Left forelimb (tissue), 1 donor: ENCODE data around the gene KIAA0753.

Experiments
- DNase-seq: peaks from one replicate; pipeline ENCODE4 v3.0.0-alpha.2; 2018; ENCODE audit warnings: low spot score

Gene KIAA0753

DNA sequence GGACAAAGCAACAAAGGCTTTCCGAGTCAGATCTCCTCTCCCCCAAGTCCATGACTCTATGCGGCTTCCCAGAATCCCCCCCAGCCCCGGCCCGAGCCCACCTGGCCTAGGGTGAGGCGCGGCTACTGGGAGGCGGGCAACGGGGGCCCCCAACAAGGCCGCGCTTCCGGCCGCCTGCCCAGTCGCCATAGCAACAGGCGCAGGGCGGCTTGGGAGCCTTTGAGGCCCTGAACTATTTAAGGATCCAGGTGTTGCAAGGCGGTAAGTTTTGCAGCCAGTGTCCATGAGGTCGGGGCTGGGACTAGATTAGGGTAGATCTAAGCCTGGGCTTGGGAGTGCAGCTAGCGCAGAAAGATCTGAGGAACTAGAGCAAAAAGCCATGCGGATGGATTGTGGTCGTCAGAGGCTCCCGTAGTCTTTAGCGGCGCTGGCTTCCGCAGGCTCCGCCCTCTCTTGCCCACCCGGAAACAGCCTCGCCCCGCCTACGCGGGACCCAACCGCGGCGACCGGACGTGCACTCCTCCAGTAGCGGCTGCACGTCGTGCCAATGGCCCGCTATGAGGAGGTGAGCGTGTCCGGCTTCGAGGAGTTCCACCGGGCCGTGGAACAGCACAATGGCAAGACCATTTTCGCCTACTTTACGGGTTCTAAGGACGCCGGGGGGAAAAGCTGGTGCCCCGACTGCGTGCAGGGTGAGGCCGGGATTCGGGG is at the start of gene KIAA0753, which contains the start of gene TXNDC17:
TSS of gene KIAA0753 (minus strand) at position 176 of the 711 bp plus-strand sequence. CDS start 5,608 bp downstream, outside the sequence.
TSS of gene TXNDC17 (plus strand) at position 525 of the 711 bp plus-strand sequence. CDS start at position 548, 23 bp downstream.
- peak; percentile 93 for DNase-seq

DNA sequence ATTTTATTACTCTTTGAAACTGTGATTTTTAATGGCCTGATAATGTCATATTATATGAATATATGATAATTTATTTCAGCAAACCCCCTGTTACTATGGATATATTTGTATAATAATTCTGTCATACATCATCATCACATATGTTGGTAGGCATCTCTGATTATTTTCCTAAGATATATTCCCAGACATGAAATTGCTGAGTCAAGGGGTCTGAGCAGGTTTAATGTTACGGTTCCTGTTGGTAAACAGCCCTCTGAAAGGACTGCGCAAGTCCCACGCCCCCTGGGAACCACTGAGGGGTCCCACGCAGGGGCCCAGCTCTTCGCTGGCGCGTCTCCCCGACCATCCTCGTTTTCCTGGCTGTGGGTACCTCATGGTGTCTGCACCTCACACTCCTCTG is 48.4 kb upstream of the KIAA0753 start:
- DNase-seq: no peak

DNA sequence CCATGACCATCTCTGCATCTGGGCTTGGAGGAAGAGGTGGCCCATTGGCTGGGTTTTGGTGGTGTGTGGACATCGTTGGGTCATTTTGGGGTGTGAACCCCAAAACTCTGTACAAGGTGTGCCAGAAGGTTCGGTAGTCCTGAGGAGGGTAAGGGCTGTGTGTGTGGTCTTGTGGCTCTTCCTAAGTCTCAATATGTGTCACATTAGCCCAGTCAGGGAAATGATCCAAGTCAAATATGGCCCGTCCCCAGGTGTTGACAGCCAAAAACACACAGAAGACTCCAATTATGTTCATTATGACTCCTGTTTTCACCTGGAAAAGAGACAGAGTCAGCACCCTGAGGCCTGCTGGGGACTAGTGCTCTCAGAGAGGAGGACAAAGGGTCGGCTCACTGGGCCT is 45.5 kb upstream of the KIAA0753 start:
- no peak for DNase-seq

DNA sequence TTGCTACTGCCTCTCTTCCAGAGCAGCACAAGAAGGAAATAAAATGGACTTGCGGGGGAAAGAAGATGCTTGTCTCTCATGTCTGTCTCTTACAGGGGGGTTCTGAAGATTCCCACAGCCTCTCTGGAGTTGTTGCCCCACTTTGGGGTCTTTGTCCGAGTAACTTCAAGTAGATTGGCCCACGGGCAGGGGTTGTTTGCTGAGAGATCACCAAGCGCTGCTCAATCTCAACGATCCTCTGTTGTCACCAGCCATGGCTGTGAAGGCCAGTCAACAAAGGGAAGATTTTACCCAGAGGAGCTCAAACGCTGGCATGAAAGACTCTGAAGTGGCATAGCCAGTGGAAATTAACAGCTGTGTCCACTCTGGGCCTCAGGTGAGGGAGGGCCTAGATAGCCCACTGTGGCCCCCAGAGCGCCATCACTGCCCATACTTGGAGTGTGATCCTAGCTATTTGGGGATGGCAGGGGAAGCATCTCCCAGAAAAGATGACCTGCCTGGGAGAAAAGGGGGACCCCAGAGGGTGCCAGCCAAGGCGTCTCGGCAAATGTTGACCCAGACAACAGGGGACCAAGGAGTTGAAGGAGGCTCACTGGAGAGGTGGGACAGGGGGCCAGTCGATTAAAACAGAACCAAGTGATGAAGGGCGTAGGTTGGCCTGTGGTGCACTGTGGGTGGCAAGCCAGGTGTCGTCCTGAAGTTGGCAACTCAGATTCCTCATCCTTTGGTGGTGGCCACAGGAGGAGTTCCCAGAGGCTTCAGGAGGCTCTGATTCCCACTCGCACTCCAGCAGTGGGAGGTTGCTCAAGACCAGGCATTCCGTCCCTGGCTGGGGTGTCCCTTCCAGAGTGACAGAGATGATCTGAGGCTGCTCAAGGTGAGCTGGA is 44.6 kb upstream of the KIAA0753 start:
- no peak for DNase-seq

DNA sequence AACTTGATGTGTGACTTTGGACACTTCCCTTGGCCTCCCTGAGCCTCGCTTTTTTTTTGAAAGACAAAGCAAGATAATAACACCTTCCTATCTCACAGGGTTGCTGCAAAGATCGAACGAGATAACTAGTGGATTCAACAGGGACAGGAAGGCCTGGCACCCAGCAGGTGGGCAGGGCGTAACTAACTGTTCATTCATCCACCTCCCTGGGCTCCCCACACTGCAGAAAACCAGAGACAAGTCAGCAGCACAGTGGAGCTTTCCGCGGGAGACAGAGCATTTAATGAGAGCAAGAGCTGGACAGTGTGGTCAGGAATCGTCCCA is 43.9 kb upstream of the KIAA0753 start:
- DNase-seq: no peak

DNA sequence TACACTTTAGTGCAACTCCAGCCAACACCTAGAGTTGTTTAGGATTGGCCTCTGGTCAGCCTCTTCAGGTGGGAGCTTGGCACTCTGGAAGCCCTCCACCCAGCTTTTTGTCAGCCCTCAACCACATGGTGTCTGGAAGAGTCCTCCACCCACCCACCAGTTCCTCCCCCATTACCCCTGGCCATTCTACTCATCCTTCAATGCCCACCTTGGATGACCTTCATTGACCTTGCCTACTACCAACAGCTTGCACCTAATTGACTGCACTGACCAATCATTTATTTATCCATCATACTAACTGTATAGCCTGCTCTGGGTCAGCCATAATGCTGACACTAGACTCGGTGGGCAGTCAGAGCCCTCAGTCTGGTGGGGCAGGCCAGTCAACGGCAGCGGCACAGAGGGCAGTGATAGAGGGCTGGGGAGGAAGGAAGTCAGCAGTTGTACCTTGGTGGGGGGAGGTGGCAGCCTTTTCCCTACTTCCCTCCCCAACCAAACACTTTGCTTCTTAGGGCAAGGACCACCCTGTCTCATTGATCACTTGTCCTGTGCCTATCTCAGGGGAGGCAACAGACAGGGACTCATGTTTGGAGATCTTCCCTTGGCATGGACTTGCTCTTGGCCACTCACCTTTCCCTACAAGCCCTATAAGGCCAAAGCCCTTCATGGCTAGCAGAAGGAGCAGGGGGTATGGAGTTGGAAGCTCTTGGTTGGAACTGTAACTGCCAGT is 43.4 kb upstream of the KIAA0753 start:
- DNase-seq: no peak

DNA sequence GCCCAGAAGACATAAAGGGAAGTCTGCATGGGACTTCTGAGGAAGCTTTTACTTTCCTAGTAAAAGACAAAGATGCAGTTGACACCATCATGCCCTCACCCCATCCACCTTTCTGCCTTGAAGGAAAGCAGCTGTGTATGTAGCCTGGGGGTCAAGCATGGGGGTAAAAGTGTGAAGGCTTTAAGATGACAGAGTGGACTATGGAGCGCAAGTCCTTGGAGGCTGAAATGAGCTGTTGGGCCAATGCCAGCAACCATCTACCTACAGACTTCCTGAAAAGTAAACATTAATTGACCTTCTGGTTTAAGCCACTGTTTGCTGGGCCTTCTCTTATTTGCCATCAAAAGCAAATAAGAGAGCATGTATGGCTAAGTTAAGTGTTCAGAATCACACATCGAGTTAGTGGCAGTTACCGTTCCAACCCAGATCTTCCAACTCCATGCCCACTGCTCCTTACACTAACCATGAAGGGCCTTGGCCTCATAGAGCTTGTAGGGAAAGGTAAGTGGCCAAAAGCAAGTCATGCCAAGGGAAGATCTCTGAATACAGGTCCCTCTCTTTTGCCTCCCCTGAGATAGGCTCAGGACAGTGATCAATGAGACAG is 42.7 kb upstream of the KIAA0753 start:
- no peak for DNase-seq

DNA sequence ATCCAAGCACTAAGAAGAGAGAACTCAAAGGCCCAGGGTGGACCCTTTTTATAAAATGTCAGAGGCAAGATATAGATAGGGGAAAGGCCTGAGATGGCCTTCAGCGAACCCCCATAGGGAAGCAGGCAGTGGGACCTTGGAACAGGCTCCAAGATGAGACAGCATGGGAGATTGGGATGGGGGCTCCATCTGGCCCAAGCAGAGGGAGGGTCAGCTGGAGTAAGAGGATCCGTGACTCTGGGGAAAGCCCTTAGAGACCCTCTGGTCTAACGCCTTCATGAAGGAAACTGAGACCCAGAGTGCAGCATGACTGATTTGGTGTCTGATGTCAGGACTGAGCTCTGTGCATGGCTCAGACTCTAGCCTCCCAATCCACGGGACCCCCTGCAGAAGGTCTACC is 41.8 kb upstream of the KIAA0753 start:
- no peak for DNase-seq

DNA sequence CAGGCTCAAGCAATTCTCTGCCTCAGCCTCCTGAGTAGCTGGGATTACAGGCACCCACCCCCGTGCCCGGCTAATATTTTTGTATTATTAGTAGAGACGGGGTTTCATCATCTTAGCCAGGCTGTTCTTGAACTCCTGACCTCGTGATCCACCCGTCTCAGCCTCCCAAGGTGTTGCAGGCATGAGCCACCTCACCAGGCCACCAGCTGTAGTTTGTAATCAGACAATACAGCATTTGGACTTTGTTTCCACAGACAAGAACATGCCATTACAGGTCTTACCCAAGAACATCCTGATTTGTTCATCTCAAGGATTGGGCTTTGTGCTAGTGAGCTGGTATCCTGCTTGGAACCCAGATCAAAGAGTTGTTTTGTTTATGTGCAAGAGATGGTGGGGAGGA is 41.2 kb upstream of the KIAA0753 start:
- DNase-seq: no peak

DNA sequence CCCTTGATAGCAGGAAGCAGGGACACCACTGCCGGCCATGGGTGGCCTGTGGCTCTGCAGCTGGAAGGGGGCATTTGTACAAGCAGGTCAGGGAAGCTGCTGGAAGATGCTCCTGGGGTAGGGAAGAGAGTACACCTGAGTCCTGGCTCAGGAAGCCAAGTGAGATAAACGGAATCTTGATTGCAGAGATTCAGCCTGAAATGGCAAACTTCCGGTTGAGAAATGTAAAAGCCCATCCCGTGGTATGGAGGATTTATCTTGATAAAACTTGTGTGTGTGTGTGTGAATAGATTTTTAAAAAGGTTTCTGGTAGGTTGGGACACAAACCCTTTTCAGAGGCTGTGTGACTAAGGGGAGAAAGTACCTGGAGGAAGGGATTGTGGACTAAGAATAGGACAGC is 40.7 kb upstream of the KIAA0753 start:
- DNase-seq: no peak

DNA sequence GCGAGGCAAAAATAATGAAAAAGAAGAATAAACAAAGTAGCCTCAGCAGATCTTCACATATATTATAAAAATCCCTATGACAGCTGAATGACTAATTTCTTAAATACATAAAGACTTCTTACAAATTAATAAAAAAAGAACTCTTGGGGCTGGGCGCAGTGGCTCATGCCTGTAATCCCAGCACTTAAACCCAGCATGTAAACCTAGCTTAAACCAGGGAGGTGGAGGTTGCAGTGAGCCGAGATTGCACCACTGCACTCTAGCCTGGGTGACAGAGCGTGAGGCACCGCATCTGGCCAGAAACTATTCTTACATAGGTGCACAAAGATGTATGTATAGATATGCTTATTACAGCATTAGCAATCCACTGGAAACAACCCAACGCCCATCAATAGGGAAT is 38.7 kb upstream of the KIAA0753 start:
- DNase-seq: no peak

DNA sequence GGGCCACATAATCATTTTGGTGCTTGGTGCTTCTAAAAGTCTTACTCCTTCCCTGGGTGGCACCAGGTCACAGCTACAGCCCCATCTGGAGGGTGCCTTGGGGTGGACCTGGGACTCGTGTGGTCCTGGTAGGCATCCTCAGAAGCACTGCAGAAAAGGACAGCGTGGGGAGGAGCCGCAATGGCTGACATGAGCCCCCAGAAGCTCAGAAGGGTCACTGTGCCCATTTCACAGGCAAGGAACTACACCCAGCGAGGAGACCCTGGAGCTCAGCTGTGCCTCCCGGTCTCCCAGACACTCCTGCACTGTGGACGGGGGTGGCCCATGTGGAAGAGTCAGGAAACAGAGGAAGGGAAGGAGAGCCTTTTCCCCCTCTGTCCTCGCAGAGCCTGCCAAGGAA is 37.4 kb upstream of the KIAA0753 start:
- DNase-seq: no peak

DNA sequence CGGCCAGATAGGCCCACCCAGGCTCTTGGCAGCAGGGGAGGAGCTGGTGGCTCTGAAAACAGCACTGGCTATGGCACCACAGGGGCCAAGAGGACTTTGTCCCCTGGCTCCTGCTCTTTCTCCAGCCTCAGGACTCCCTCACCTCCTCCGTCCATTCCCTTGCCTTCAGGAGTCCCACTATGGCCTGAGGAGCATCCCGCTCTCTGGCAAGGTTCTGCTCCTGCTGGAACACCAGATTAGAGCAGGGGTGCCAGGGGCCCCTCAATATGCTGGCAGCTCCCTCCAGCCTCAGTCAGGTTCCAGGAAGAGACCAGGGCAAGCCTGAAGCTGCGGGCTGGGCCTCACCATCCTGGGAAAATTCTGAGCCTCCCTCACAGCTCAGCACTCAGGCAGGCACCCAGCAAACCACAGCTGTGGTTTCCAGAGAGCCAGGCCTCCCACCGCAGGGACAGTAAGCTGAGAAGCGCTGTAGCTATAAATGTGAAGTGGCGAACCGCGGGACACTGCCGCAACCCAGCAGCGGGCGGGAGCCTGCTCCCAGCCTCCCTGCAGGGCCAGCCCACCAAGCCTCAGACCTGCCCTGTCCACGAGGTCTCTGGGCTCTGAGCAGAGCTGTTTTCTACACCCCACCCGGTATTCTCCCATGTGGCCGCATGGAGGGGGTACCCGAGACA is 36.8 kb upstream of the KIAA0753 start:
- DNase-seq: no peak

DNA sequence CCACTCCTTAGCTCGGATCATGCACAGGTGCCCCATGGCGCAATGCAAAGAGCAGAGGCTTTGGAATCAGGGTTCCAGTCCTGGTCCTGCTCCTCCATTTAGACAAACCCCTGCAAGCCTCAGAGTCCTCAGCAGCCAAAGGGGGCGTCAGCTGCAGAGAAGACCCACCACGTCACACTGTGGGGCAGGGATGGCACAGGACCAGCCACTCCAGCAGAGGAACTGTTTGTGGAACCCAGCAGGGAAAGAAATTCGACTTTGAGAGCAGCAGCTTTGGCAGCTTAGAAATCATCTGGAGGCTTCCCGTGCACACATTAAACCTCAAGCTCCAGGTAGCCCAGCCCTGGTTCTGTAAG is 36.3 kb upstream of the KIAA0753 start:
- no peak for DNase-seq

DNA sequence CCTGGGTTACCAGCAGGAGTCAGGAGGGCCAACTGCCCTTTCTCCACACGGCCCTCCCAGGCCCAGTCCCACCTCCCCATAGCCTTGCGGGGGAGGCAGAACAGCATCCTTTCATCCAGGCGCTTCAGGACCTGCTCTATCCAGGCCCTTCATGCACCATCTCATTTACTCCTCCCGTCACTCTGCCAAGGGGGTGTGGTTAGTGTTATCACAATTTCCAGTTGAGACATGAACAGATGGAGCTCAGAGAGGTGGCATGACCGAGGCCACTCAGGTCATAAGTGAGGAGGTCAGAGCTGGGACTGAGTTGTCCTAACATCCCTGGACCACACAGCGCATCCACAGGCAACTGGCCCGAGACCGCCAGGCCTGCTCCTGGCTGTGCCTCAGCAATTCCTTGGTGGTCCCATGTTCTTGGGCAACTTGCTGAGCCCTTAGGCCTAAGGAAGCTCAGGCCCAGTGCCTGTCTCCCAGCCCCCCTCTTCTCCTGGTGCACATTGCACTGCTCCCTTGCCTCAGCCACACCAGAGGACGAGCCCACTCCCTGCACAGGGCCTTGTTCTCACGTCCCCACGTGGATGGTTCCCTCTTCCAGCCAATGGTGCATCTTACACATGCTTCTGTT is 34.8 kb upstream of the KIAA0753 start:
- peak; percentile 50 for DNase-seq

DNA sequence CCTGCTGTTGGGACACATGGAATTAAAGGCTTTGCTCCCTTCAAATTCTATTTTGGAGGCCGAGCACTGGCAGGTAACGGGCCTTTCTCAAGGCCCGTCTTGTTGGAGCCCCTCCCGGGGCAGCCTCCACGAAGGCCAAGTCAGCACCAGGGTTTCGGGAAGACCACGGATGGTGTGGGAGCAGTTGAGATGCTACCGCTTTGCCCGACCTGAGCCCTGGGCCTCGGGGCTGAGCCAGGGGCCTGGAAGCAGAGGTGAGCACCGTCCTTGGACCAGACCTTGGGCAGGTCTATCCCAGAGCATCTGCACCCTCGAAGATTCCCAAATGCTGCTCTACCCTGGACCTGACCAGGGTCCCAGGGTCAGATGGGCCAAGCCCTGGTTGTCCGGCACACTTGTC is 34.1 kb upstream of the KIAA0753 start:
- no peak for DNase-seq

DNA sequence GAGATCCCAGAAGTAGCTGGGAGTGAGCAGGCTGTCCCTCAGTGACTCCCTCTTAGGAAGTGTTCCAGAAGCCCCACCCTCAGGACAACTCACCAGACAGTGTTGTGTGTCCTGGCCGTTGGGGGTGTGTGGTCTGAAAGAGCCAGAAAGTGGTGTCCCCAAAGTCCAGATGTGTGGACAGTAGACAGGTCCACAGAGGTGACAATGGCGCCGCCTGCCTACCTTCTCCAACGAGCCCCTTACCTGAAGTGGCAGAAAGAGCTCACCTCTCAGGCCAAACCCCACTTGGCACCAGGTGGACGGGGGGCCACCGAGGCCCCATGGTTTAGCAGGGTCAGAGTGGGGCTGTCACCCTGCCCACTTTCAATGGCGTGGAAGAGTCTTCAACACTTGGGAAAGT is 30.9 kb upstream of the KIAA0753 start:
- no peak for DNase-seq

DNA sequence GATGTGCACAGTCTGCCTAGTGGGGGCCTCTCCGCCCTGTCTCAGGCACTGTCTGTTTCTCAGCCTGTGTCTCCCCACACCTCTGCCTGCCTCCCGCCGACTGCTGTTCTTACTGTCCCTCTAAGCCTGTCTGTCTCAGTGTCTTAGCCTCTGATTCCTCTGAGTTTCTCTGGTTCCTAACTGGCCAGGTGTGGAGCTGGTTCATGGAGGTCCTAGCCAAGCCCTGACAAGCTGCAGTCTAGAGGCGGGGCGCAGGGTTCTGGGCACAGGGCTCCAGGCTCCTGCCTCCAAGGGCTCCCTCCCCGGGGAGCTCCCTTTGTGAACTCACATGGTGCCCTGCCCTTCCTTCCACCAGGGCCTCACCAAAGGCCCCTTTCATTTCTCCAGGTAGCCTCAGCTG is 30.5 kb upstream of the KIAA0753 start:
- no peak for DNase-seq

DNA sequence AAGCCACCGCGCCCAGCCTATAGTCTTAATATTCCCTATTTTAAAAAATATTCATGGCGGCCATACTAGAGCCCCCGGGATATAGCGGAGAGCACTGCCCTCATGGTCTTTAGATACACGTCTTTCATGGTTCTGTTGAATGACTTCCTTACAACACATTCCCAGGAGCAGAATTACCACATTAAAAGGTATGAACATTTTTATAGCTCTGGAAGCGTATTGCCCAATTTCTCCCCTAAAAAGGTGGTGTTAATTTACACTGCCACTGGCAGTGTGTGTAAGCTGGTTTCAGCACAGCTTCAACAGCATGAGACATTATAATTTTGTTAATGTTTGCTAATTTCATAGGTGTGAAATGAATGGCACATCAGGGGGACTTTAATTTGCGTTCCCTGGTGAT is 30.1 kb upstream of the KIAA0753 start:
- no peak for DNase-seq

DNA sequence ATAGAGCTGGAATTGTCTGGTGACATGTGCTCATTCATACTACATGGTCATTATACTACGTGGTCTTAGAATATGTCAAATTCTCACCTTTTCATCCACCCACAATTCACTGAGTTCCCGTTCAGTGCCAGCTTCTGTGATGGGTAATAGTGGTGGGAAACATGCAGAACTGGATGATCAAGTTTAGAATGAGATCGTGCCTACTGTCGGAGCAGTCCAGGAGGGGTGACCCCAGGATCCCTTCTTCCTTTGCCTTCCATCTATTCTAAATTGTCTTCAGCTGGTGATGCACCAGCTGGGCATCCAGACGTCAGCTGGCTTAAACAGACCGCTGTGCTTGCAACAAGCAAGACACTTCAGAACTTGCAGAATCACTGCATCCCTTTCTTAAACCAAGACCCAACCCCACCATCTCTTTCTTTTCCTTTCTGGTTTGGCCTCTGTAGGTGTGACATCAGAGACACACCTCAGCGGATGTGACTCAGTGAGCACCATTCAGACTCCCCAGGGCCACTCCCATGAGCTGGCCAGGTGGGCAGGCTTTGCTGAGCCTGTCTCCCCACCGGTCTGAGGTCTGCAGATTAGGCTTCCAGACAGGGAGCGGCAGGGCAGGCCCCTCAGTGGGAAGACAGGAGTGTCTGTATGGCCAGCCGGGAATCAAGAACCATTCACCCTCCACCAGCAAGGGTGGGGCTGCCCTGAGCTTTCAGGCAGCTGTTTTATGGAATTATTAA is 29.1 kb upstream of the KIAA0753 start:
- DNase-seq: no peak
